NCI-H748 (cell line): ENCODE results near the gene GPR132.
"Not testable (repeated sequence)": the region's sequence is repeated elsewhere in the genome, so short reads cannot be mapped to it uniquely, and the experiment has no call there.

Experiments used
- DNase-seq: peaks from one replicate; lab custom pipeline; 2025; ENCODE audit not compliant: unreplicated experiment; lab: John Stamatoyannopoulos, UW

GPR132 gene

GRCh38 chr14:105076296-105076804, 11.1 kb upstream of the GPR132 start:
- DNase-seq = no peak

DNA sequence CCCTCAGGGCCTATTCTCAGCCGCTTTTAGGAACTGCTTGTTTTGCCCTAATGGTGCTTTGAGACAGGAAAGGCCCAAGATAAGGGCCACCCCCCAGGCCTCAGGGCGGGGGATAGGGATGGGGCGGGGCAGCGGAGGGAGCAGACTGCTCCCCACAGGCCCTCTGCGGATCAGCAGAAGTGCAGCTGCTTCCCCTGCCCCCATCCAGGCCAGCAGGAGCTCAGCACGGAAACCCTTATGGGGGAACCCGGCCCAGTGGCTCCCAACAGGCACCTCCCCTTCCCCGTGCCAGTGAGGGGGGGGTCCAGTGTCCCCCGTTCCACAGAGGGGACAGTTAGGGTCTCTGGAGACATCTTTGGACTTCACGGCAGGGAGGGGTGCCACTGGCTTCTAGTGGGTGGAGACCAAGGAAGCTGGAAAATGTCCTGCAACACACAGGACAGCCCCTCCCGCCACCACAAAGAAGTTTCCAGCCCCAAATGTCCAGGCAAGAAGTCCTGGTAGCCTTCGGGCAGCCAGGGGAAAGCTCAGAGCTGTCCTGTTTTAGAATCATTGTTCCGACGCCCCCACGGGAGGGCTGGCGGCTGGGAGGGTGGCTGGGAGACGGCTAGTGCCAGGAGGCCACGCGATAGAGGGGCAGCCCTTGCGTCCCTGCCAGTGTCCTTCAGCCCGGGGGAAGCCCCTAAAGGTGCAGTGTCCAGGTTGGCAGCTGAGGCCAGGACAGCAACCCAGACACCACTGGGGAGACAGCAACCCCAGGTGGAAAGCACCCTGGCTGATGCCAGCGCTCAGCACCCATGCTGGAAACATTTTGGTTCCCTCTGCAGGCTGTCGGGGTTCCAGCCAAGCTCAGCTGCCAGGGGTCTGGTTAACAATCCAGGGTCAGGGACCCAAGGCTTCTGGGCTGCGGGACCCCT, 10.4 kb upstream of the GPR132 start:
- DNase-seq = no peak

DNA sequence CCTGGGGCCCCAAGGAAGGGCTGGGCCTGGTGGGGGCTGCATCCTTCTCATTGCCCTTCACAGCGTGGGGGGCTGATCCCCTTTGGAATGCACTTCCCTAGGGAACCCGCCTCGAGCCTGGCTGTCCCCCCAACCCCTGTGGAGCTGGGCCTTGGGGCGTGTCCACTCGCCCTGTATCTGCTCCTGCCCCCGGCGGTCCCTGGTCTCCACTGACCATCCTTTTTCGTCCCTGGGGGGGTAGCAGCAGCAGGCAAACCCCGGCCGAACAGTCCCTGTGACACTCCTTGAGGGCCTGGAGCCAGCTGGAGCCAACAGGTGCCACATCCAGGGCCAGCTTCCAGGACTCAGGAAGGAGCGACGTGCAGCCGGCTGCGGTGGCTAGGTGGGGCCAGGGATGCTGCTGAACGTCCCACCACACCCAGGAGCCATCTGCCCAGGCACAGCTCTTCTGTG, 9.4 kb upstream of the GPR132 start:
- peak; percentile 52 for DNase-seq

DNA sequence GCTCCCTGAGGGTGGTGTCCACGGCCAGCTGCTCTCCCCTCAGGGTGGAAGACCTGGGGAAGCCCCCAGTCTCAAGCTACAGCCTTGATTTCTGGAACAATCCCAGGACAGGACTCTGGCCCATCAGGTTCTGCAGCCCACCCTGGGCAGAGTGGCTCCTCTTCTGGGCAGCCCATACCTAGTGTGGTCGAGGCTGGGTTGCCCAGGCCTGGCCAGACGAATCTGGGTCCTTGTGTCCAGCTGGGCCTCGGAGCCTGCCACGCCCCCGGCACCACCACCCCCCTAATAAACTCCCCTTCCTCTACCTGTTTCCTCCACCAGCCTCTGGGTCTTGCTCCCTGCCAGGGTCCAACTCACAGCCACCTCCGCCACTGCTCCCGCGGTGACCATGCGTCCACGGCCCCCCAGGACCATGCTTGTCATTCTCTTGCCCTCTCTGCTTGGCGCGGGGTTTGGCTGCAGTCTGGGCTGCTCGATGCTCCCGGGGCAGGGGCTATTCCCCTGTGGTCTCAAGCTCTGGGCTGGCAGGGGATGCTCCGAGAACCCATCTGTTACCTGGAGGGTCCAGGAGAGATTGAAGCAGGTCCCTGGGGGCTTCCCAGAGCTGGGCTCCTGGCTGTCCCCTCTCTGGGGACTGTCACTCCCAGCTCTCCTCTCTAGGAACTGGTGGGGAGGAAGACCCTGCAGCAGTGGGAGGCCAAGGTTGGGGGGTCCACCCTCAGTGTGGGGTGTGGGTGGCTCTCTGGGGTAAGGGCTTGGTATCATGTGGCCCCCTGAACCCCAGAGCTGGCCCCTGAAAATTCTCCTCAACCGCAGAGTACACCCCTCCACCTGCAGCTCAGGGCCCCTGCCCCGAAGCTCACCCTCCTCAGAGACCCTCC, 8.7 kb upstream of the GPR132 start:
- no peak for DNase-seq

DNA sequence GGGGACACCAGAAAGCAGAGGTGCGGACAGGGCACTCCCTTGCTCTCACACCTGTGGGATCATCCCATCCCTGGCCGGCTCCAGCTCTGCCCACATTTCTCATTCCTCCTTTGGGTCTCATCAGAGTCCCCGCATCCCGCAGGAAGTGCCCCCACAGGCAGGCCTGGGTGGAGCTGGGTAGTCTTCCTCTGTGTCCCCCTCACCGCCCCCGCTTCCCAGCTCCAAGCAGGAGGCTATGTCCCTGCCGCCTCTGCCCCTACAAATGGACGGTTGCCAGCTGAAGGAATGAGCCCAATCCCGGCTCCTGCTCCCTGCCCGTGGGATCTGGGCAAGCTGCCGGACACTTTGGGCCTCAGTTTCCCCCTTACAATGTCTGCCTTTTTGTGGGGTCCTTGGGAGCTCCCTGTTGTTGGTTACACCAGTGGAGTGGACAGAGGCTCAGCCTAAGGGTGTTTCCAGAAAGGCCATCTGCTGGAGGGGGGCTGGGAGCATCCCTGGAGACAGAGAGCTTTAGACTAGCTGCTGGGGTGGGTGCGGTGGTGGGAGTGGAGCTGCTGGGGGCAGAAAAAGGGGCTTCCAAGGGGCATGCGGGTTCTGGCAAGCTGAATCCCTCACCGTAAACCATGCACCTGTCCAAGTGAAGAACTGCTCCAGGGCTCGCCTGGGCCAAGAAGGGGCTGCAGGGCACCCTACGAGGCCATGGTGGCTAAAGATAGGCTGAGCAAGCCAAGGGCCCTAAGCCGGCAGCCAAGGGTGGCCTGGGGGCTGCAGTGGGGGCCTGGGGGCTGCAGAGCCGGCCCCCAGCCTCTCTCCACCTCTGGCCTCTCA, 7.9 kb upstream of the GPR132 start:
- no peak for DNase-seq

DNA sequence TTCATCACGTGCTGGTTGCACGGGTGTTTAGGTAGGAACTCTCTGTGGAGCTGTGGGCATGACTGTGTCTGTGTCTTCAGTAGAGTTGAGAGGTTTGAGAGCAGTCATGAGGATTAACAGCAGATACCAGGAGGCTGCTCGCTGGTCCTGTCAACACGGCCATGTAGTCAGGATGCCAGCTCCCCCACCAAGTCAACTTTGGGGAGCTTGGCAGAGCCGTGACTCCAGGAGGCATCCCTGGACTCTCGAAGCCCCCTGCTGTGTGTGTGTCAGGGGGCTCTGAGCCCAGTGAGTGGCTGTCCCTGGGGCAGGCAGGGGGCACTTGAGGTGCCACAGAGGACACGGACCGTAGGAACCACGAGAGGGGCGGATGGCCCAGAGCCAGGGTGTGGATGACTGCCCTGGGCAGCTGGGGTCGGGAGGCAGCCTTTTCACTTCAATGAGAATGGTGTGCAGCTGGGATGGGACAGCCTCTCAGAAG, 7.2 kb upstream of the GPR132 start:
- DNase-seq = no peak

DNA sequence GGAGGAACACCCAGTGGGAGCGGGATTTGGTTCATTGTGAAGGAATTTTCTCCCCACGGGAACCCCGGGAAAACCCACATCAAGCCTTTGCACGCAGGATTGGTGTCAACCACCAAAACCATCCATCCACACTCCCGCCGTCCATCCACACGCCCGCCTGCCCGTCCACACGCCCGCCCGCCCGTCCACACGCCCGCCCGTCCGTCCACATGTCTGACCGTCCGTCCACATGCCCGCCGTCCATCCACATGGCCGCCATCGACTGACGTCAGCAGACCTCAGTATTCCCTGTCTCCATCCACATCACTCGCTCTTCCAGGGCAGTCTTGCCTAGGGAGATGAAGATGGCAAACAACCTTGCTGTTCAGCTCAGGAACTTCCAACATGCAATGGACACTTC, 6.7 kb upstream of the GPR132 start:
- no peak for DNase-seq

DNA sequence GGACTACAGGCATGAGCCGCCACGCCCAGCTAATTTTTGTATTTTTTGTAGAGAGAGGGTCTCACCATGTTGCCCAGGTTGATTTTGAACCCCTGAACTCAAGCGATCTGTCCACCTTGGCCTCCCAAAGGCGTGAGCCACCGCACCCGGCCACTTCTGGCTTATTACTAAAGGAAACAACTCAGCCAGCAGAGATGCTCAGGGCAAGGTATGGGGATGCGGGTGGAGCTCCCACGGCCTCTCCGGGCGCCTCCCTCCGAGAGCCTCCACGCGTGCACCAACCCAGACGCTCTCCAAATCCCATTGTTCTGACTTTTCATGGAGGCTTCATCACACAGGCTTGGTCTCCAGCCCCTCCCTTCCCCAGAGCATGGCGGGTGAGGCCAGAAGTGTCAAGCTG, 6.1 kb upstream of the GPR132 start:
- DNase-seq = no peak

DNA sequence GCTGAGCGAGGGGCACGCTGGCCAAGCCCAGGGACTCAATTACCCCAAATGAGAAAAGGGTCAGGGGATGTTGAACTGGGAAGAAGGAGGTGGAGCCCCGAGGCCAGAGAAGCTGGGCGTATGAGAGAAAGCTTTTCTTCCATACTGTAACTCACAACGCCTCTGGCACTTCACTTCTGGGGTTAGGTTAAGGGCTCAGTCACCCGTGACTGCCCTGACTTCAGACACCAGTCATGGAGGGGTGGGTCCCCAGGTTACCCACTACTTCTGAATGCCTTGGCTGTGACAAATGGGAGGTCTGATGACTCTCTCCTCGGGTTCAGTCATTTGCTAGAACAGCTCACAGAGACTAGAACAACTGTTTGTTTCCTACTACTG, 5.5 kb upstream of the GPR132 start:
- no peak for DNase-seq

DNA sequence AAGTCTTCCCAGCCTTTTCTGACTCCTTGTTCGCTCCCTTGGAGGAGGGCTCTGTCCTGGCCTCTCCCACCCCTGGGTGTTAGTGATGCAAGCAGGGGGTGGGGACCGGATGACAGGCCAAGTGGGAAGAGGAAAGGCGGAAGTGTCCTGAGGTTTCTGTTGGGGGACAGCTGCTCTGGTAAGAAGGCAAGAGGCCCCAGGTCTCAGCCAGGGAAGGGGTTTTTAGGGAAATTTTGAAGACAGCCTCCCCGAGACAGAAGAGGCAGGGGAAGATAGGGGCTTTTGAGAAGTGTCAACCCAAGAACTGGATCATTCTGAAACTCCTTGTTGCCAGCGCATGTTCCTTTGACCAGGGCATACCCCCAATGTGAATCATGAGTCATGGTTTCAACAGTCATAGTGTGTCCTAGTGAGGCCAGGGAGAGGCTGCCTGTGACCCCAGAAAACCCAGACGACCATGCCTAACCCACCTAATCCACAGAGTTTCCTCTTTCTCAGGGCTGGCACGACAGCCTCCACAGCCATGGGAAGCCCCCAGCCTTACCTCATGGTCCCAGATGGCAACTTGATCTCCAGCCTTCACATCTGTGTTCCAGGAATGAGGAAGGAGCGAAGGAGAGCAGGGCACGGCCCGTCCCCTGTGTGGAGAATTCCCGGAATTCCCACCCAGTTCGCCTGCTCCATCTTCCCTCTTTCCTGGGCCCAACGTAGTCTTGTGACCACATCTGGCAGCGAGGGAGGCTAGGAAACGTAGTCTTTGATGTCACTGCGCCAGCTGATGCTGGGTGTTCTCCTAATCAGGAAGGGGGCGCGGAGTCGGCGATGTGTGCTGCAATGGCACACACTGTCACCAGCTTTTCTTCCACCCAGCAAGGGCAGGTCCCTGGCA, 4.9 kb upstream of the GPR132 start:
- DNase-seq = no peak

- DNase-seq = no peak
Measured at GRCh38 chr14:105069522-105069870, 4.3 kb upstream of the GPR132 start.

GRCh38 chr14:105068818-105069217, 3.6 kb upstream of the GPR132 start:
- DNase-seq = no peak

DNA sequence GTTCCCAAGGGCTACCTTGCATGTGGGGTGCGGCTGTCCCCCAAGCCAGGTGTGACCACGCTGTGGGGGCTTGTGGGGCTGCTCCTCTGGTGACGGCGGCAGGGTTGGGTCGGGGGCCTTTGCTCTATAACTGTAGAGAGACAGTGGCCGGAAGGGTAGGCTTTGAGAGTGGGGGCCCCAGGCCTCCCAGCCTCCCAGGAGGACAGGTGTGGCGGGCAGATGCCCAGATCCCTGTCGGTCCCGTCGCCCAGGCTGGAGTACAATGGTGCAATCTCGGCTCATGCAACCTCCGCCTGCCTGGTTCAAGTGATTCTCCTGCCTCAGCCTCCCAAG, 2.7 kb upstream of the GPR132 start:
- DNase-seq = no peak

DNA sequence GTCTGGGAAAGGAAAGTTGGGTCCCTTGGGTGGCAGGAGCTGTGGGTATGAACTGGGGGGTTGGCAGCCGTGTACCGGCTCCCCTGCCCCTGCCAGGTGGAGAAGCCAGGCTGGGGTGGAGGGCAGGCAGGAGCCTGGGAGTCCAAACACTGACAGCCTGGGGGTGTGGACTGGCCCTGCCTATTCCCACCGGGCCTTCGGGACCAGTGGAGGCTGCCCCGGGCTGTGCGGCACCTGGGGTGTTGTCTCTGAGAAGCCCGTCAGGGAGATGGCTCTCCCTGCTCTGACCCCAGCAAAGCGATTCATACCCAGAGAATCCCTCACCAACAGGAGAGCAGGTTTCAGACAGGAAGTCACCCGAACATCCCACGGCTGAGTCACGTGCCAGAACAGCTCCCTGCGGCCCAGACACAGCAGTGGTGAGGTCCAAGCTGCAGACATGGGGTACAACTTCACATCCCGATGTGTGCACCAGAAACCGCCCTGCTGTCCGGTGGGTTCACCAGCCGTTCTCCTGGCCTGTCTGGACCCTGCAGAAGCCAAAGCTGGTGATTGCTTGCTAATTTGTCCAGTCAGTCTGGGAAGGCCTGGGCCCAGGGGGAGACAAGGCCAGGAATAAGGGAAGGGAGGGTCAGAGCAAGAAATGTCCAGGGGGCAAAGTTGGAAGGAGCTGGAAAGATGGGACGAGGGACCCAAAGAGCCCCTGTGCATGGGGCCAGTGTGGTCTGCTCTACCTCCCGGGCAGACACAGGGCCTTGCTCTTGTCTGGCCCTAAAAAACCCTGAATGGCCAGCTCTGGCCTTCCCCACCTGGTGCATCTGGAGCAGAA, 2.1 kb upstream of the GPR132 start:
- DNase-seq = no peak

DNA sequence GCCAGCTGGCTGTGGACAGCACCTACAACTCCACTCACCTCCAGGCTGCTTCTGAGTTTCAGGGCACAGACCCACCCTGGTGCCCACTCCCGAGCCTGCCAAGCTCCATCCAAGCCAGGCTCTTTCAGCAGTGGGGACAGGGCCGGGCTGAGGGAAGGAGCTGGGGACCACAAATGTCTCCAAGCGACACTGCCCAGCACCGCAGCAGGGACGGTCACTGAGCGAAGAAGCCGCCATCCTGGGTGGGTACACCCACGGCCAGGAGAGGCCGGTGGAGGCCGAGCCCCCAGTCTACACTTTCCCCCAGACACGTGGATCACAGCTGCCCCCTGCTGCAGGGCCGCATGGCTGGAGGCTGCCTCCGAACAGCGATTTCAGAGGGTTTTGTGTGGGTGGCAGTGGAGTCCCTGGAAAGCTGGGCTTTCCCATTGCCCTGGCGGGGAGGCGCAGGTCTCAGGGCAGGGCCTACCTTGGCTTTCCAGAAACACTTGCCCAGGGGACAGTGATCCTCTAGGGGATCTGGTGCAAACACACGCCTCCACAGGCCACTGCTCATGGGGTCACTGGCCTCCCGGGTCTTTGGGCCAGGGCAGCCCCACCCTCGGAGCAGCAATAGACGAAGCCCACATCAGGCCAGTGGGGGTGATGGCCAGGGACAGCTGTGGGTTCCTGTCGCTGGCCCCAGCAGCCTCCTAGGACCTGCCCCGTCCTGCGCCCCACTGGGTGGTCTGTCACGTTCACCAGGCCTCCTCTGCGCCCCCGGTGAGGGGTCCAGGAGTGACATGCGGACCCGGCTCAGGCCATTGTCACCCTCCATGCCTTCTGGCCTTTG, 1.2 kb upstream of the GPR132 start:
- DNase-seq = no peak

DNA sequence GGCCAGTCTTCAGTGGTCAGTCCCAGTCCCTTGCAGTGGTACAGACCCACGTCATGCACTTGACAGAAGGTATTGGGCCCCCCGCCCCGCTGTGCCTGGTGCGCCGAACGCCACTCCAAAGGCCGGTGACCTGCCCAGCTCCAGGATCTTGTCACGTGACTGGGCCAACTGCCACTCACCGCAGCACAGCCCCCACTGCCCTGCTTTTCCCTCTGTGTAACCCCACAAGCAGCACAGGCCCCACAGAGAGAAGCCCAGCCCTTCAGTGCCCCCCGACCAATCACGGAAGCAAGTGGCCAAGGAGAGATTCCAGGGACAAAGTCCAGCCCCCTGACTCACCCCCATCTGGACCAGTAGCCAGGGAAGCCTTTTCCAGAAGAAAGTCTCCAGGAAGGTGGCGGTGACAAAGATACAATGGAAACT, 498 bp downstream of the GPR132 start:
- no peak for DNase-seq

GRCh38 chr14:105064001-105064400, 1.2 kb downstream of the GPR132 start:
- no peak for DNase-seq

DNA sequence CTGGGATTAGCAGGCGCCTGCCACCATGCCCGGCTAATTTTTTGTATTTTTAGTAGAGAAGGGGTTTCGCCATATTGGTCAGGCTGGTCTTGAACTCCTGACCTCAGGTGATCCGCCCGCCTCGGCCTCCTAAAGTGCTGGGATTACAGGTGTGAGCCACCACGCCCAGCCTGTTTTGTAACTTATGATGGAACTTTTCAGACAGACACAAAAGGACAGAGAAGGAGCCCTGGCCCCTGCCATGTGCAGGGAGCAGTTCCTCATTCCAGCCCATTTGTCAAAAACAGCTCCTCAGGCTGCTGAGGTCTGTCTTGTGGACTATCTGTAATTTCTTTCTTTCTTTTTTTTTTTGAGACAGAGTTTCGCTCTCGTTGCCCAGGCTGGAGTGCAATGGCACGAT, 1.7 kb downstream of the GPR132 start:
- not testable (repeated sequence) for DNase-seq
